Measurements from ENCODE around the gene PNRC2. TPM values are rescaled to one million over a fixed set of nuclear protein-coding genes. Genes with fewer than 3 reads are reported as not detected.

Gene PNRC2
- total and polyA plus RNA-seq, 10 of the 15 experiments (the other 5 are each of a cell fraction or from before 2014, with no cell fraction given) = 106 to 205 (median 163) TPM

GRCh38 chr1:23977187-23977853 is 17.7 kb downstream of the PNRC2 start:
- no peak for DNase-seq (ENCODE audit: low read depth, low spot score)
- ChIA-PET POLR2A (interaction anchor here (0.6 to 9.4 kb wide), 9 partner anchors 13 to 232 kb away, joined by 3 to 108 read pairs (median 4); partner anchors contain the start of genes GALE and PNRC2), SMC1A (ENCODE audit: uncharacterized antibody, unreplicated experiment) (interaction anchor here (0.6 to 8.4 kb wide), 12 partner anchors 9 to 152 kb away, joined by 3 to 63 read pairs (median 4); partner anchors contain the start of genes HMGCL and PNRC2), CTCF (interaction anchor here (1.1 to 2.8 kb wide), 6 partner anchors 9 to 51 kb away, joined by 3 to 22 read pairs (median 8); no protein-coding TSS in a partner anchor), RAD21 (ENCODE audit: unreplicated experiment) (interaction anchor here (1.3 to 4.2 kb wide), 6 partner anchors 9 to 51 kb away, joined by 3 to 29 read pairs (median 14); partner anchors contain the start of gene PNRC2)
- FAIRE-seq = no peak
- BruUV-seq (replicated peaks) = no TSS peak
- Histone ChIP-seq H3K9me3 (replicated peaks; ENCODE audit: control insufficient read depth, insufficient read depth, low read length) (no peaks in the 10 kb centered on the region), H3K4me3 (peak overlapping the region; percentile 91), H4K20me1 (ENCODE audit: control insufficient read depth, insufficient read depth) (peaks cover 3% of the 10 kb centered on the region; the same call in 1 of the 2 replicates), H3K27ac (ENCODE audit: control insufficient read depth, insufficient read depth) (peak overlapping the region; percentile 40), H3K36me3 (ENCODE audit: control insufficient read depth in 2 of 2, insufficient read depth in 2 of 2, low read length in 1 of 2) (peaks cover 0 to 21% of the 10 kb centered on the region in 2 experiments), H3K4me2 (ENCODE audit: control insufficient read depth, insufficient read depth) (peak overlapping the region; percentile 58), H3K27me3 (replicated peaks in 1 of 2; ENCODE audit: control insufficient read depth in 2 of 2, insufficient read depth in 2 of 2, low read length in 1 of 2) (no peaks in the 10 kb centered on the region), H3K9ac (ENCODE audit: control insufficient read depth, insufficient read depth, low read length) (peak overlapping the region; percentile 66), H3K79me2 (ENCODE audit: control insufficient read depth, insufficient read depth, low read length) (peaks cover 81% of the 10 kb centered on the region), H2AFZ (ENCODE audit: control insufficient read depth, low read depth, low read length) (no peak overlapping the region), H3K4me1 (ENCODE audit: control insufficient read depth, insufficient read depth, low read length) (peaks cover 17% of the 10 kb centered on the region)
- WGBS (ENCODE audit: insufficient coverage, insufficient replicate concordance, low lambda C conversion rate, missing lambda C conversion rate) = 40% methylated on average over 4 of the region's 4 CpGs
- intact Hi-C loops (cut with micrococcal nuclease; ENCODE audit: unreplicated experiment) = loop anchor here (1.0 kb wide), 1 partner anchor 51 kb away; no protein-coding TSS in a partner anchor
- in situ Hi-C loops (cut with MboI) = no loop called here
- peak; percentile 7 for ATAC-seq
- TF ChIP-seq STAT1 (conservative IDR thresholded peaks at IDR 0.05) (no peak), POLR2AphosphoS5 (IDR thresholded peaks at IDR 0.05; ENCODE audit: low read length) (peak; percentile 55), HDAC6 (IDR thresholded peaks at IDR 0.05; ENCODE audit: unreplicated experiment) (no peak), NR2F1 (conservative IDR thresholded peaks at IDR 0.05) (peak; percentile 17; the same call in 1 of the 2 replicates), POLR2A (IDR thresholded peaks at IDR 0.05; ENCODE audit: low read depth, low read length) (peak; percentile 54), REST (IDR thresholded peaks at IDR 0.05; ENCODE audit: low read depth, low read length) (no peak), STAT3 (IDR thresholded peaks at IDR 0.05; ENCODE audit: low read depth, low read length) (no peak), SMAD1 (IDR thresholded peaks at IDR 0.05; ENCODE audit: low read depth, partially characterized antibody) (peak; percentile 48), MEF2B (IDR thresholded peaks at IDR 0.05; ENCODE audit: partially characterized antibody, poor library complexity, severe bottlenecking) (no peak), ATF7 (IDR thresholded peaks at IDR 0.05; ENCODE audit: low read depth) (no peak), RCOR1 (conservative IDR thresholded peaks at IDR 0.05; ENCODE audit: low read depth, low read length) (no peak), ZNF687 (IDR thresholded peaks at IDR 0.05) (no peak), WRNIP1 (IDR thresholded peaks at IDR 0.05; ENCODE audit: borderline replicate concordance, low read depth, low read length) (no peak), NFIC (IDR thresholded peaks at IDR 0.05; ENCODE audit: low read depth, low read length) (no peak), ZNF274 (IDR thresholded peaks at IDR 0.05; ENCODE audit: insufficient read depth, insufficient read length) (no peak), SRF (IDR thresholded peaks at IDR 0.05; ENCODE audit: low read depth in 2 of 2, low read length in 2 of 2) (no peak), SUZ12 (IDR thresholded peaks at IDR 0.05; ENCODE audit: unreplicated experiment) (no peak), CREB1 (IDR thresholded peaks at IDR 0.05; ENCODE audit: low read depth) (no peak)
